GM19035 (cell line): ENCODE data around the gene TMC7.

Source experiments
- ATAC-seq: cut with Tn5 transposase; IDR thresholded peaks from one replicate; pipeline ENCODE4 v1.9.1; 2021; ENCODE audit not compliant: unreplicated experiment

Gene TMC7

DNA sequence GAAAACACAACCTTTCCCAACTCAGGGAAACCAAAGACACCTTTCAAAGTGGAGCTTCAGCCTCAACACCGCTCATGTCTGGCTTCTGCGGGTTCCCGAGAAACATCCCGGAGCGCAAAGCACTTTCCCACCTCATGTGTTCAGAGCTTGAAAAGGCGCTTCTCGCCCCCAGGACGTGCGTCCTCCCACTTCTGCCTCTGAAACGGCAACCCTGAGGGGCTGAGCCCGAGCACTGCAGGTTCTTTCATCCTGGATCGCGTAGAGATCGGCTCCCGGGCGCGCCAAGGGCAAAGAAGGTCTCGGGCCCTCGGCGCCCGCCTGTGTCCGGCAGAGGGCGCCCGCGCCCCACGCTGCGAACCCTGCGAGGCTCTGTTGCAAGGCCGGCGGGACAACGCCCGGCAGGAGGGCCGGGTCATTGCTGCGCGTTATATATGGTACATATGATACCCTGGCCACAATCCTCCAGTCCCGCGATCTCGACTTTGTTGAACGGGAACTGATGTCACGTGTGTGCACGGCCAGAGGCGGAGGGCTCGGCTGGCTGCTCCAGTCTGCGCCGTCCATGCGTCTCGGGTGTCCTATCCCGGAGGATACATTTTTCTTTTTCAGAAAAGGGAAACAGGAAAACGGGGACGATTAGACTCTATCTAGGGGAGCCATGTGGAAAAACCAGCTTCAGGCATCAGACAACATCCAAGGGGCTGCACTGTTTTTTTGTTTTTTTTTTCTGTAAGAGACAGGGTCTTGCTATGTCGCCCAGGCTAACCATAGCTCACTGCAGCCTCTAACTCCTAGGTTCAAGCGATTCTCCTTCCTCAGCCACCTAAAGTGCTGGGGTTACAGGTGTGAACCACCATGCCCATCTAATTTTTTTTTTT, 102.8 kb downstream of the TMC7 start:
- peak; percentile 90 for ATAC-seq

DNA sequence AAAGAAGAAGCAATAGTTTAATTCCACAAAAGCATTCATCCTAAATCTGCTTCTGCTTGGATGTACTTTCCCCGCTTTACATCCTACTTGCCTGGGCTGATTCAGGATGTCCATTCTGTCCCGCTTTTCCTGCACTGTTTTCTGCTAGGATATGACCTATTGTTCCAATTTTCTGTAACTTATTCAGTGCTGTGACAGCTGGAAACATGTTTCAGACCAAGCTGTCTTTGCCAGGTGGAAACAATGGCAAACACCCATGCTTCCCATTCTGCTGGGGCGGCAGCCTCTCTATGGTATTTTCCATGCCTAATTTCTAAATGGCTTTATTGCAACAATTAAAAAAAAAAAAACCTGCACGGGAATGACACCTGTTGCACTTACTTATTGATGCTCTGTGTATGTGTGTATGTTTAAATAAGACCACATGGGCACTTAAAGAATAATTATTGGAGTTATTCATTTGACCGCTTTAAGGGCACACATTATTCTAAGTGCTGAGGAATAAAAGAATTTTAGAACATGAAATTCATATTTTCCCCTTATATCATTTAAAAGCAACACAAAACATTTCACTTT, 104.7 kb downstream of the TMC7 start:
- ATAC-seq = no peak

DNA sequence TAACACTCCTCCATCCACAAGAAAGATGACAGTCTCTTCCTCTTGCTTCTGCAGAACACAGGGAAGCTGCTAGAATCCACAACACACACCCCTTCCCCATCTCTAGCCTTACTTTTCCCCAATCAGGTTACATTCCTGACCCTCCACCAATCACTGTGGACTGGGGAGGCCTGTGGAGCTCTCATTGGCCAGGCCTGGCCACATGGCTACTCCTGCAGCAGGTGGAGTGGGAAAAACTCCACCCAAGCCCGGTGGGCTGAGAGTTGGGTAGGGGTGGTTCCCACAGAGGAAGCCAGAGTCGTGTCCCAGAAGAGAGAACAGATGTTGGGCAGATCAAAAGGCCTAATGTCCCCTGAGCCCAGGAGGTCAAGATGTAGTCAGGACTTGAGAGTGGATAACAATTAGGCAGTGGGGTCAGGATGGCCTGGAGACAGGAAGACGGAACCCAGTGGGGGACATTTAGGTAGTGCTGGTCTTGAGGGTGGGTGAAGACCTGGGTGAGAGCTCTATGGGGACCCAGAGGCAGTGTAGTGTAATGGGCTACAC, 105.7 kb downstream of the TMC7 start:
- no peak for ATAC-seq

DNA sequence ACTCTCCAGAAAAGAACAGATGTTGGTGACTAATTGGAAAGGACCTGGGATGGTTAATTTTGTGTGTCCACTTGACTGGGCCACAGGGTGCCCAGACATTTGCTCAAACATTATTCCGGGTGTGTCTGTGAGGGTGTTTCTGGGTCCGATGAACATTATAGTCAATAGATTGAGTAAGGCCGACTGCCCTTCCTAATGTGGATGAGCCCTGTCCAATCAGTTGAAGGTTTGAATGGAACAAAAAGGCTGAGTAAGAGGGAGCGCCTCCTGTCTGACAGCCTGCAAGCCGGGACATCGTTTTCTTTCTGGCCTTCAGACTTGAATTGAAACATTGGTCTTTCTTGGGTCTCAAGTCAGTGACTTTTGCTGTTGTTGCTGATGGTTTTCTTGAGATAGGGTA, 107.2 kb downstream of the TMC7 start:
- ATAC-seq = no peak

DNA sequence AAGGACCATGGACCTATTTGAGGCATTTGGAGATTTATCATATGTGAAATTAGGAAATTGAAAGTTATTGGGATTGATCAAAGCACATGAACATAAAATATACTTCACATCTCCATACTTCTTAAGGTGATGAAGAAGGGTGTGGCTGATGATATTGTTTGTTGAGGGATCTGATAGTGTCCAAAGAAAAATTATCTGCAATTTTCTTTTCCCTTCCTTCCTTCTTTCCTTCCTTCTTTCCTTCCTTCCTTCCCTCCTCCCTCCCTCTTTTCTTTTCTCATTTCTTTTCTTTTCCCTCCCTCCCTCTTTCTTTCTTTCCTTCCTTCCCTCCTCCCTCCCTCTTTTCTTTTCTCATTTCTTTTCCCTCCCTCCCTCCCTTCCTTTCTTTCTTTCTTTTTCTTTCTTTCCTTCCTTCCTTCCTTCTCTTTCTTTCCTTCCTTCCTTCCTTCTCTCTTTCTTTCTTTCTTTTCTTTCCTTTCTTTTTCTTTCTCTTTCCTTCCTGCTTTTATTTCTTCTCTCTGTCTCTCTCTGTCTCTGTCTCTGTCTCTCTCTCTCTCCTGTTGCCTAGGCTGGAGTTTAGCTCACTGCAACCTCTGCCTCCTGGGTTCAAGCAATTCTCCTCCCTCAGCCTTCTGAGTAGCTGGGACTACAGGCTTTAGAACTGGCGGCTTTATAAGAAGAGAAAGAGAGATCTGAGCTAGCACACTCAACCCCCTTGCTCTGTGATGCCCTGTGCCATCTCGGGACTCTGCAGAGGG, 109.1 kb downstream of the TMC7 start:
- no peak for ATAC-seq

DNA sequence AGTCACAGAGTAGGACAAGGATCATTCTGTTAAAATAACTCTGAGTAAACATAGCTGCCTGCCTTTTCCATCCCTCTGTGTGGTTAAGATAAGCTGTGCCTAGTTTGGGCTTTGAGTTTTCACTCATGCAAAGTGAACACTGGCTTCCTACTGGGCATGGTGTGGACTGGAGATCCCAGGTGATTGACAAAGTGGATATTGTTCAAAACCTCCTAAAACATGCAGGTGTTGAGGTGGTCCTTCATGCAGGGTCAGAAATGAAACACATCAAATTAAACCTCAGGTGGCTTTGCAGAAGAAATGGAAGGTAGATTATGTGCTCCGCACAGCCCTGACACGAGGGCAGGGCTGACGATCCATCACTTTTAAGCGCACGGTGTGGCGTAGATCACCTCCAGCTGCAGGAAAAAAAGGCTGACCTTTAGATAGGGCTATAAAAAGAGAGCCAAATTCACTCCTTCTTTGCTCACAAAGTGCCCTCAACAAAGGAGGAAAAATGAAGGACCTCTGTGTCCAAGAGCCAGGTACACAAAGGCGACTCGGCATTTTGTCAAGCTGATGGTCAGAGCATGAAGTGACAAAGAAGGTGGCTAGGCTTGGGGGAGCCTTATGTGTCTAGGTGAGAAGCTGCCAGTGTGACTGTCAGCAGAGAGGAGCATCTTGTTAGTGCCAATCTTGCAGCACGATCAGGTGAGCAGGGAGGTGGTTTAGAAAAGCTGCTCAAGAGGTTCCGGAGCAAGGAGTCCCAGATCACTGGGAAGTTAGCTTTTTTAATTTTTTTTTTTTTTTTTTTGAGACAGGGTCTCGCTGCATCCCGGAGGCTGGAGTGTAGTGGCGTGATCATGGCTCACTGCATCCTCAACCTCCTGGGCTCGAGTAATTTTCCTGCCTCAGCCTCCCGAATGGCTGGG, 110.2 kb downstream of the TMC7 start:
- no peak for ATAC-seq

DNA sequence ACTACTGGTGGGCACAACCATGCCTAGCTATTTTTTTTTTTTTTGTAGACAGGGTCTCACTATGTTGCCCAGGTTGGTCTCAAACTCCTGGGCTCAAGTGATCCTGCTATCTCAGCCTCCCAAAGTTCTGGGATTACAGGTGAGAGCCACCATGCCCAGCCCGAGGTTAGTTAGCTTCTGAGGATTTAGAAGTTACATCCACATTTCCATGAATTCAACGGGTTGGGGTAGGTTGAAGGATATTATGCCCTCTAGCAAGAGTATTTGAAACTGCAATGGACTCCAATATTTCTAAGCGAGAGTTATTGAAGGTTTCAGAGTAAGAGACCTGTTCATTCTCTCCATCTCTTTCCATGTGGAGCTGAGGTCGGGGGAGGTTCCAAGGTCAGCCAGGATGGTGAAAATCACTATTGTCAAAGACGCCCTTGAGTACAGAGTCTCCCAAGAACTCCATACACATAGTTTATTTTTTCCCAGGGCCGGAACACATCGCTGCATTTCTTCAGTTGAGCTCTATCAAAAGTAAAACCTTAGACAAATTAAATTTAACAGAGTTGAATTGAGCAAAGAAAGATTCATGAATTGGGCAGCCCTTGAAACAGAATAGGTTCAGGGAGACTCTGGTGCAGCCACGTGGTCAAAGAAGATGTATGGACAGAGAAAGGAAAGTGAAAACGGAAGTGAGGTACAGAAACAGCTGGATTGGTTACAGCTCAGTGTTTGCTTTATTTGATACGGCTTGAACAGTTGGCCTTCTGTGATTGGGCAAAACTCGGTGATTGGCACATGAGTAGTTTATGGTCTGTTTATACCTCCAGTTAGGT, 111.0 kb downstream of the TMC7 start:
- ATAC-seq = no peak

DNA sequence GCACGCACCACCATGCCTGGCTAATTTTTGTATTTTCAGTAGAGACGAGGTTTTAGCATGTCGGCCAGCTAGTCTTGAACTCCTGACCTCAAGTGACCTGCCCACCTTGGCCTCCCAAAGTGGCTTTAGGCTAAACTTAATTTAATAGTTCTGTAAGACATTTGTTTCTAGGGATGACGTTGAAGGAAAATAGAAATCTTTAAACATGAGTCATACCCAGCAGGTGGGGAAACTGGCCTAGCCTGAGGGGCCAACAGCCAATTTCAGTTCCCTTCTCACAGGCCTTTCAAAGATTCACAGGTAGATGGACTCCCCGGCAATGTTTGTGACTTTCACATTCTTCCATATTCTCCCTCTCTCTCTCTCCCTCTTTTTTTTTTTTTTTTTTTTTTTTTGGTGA, 111.9 kb downstream of the TMC7 start:
- ATAC-seq = no peak

DNA sequence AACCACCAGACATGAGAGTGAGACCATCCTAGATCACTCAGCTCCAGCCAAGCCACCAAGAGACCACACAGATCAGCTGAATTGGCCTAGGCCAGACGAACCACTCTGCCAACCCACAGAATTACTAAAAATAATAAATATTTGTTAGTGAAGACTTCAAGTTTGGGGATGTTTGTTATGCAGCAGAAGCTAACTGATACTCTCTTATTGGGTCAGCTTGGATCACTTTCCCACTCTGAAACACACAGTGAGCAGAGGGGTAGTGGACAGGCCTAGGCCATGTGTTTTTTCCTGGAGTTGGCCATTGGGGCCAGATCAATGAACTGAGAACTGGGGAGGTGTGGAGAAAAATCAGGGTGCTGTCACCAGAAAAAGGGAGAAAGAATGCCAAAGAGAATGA, 114.4 kb downstream of the TMC7 start:
- ATAC-seq = no peak

DNA sequence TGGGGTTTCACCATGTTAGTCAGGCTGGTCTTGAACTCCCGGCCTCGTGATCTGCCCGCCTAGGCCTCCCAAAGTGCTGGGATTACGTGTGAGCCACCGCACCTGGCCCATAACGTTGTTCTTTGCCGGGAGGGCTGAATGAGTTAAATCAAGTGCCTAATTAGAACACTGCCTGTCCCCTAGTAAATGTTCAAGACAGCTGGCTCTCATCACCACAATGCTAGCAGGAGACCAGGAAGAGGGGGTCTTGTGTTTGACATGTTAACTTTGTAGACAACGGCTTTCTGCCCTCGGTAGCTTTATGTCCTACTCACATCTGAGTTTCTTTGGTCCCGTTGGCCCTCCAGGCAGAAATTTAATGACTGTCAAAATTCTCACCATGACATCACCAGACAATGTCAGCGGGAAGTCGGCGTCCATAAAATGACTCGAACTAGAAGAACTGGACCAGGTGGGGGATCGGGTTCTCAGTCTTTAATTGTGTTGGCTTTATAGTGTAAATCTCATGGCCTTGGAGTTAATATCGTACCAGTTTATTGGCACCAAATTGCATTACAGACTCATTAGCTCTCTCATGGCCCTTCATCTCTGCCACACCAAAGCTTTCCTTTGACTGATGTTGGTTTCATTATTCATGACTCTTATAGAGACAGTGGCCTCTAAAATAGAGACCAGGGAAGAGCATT, 118.6 kb downstream of the TMC7 start:
- ATAC-seq = no peak

DNA sequence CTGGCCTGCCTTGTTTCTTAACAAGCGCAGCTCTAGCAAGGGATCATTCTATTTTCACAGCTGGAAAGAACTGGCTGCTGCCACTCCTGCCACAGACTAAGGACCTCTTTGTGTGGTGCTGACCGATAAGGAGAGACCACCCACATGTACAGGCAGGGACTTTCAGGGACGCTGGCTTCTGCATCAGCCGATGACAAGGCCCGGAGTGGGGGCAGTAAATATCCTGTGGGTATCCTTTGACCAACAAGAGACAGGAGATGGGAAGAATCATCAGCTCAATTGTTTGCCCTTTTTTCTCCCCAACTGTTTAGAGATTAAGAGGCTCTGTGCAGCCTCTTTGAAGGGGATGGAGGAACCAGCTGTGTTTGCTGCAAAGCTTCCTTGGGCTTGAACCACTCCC, 120.9 kb downstream of the TMC7 start:
- ATAC-seq = no peak

DNA sequence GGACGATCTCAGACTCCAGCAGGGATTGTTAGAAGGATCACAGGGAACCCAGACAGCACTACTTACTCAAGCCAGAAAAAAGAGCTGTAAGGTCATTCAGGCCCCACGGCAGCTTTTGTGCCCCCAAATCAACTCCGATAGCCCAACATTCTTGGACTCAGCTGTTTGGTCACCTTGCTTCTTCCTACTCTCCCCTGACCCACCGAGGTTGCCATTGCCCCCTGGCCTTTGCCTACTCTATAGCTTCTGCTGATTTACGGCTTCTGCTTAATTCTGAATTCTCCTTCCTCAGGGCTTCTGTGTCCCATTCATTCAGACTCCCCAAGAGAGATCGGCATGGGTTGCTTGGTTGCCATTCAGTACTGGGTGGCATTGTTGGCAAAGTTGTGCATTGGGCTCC, 121.4 kb downstream of the TMC7 start:
- no peak for ATAC-seq

DNA sequence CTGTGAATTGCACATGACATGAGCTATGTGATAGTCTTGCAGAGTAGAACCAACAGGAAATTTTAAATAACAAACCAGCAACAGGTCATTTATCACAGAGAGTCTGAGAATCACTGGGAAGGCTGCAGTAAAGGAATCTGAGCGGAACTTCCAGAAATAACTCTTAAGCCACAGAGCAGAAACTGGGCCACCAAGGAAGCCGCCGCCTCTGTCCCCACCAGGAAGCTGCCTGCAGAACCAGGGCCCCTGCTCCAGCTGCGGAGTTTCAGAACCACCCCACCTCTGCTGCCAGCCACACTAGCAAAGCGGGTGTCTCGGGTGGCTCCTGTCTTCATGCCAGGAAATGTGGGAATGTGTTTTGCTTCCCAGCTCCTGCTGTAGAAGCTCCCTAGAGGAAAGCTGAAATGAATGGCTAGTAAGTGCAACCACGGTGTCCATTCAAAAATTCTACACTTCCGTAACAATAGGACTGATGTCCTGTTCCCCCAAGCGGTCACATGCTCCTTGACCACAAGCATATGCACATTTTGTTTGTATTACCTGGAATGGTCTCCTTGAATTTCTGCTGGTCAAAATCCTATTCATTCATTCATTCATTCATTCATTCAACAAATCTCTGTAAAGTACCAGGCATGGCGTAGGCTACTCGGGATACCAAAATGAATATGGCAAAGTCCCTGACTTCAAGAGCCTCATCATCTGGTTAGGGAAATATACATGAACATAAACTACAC, 122.3 kb downstream of the TMC7 start:
- ATAC-seq = no peak

DNA sequence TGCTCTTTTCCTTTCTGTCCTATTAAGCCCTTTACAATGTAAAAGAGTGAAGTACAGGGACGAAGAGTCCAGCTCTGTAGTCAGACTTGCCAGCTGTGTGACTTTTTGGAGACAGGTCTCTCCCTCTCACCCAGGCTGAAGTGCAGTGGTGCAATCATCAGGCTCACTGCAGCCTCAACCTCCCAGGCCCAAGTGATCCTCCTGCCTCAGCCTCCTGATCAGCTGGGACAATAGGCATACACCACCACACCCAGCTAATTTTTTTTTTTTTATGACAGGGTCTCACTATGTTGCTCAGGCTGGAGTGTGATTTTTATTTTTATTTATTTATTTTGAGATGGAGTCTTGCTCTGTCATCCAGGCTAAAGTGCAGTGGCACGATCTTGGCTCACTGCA, 122.9 kb downstream of the TMC7 start:
- ATAC-seq = no peak

DNA sequence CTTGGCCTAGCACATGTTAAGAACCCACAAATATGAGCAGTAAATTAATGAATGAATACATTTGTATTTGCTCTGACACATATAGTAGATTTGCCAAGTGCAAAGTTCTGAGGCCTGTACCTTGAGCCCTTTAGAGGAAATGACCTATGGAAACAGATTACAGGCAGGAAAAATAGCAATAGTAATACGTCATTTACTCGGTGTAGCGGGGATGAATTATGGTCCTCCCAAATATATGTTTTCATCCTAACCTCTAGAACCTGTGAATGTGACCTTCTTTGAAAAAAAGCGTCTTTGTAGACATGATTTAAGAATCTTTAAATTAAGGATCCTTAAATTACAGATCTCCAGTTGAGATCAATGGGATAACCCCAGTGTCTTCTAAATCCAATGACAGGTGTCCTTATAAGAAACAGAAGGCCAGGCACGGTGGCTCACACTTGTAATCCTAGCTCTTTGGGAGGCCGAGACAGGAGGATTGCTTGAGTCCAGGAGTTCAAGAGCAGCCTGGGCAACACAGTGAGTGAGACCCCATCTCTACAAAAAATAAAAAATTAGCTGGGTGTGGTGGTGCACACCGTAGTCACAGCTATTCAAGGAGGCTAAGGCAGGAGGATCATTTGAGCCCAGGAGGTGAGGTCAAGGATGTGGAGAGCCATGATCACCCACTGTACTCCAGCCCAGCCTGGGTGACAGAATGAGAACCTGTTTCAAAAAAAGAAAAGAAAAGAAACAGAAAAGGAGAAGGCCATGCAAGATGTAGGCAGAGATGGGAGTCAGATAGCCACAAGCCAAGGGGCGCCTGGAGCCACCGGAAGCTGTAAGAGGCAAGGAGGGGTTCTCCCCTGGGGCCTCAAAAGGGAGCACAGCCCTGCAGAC, 124.9 kb downstream of the TMC7 start:
- no peak for ATAC-seq

DNA sequence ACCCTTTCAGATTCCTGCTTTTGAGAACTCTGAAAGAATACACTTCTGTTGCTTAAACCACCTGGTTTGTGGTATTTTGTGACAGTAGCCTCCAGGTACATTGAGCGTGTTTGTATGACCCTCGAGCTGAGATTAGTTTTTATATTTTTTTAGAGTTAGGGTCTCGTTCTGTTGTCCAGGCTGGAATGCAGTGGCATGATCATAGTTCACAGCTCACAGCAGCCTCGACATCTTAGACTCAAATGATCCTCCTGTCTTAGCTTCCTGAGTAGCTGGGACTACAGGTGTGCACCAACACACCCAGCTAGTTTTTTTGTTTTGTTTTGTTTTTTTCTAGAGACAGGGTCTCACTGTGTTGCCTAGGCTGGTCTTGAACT, 125.5 kb downstream of the TMC7 start:
- ATAC-seq = no peak

DNA sequence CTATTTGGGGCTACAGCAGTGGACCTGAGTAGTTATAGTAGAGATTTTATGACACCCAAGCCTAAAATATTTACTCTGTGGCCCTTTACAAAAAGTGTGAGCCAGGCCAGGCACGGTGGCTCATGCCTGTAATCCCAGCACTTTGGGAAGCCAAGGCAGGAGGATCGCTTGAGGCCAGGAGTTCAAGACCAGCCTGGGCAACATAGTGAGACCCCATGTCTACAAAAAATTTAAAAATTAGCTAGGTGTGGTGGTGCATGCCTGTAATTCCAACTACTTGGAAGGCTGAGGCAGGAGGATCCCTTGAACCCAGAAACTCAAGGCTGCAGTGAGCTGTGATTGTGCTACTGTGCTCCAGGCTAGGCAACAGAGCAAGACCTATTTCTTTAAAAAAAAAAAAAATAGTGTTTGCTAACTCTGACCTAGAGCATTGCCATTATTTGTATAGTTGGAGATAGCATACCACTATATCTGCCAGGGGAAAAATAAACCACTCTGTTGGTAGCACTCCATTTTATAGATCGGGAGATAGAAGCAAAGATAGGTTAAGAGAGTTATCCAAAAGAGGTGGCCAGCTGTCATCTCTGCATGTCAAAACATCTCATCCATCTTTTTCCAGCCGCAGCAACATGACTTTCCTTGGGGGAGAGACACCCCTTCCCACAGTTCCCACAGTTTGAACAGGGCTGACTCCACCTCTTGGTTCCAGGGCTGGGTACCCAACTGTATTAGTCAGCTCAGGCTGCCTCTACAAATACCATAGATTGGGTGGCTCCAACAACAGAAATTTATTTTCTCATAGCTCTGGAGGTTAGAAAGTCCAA, 127.0 kb downstream of the TMC7 start:
- no peak for ATAC-seq
